Breast epithelium (tissue), 4 donors: Measurements from ENCODE around the gene PARVB. TPM values are rescaled to one million over a fixed set of nuclear protein-coding genes. Genes with fewer than 3 reads are reported as not detected.

ENCODE experiments used
- DNase-seq, 2 donors: peaks; one replicate each; pipeline ENCODE4 v3.0.0-alpha.2; 2019; ENCODE audit warnings: low spot score in 2 of 2
- H3K27ac ChIP-seq, 2 donors: fragments of 200-600 bp; sonication (generic) in 1 of 2; one replicate each; pipeline ENCODE4 v1.5.1; 2016 to 2019; ENCODE audit warnings: mild to moderate bottlenecking in 1 of 2
- H3K27me3 ChIP-seq, 2 donors: fragments of 200-600 bp; sonication (generic) in 1 of 2; one replicate each; pipeline versions ENCODE4 v1.5.1 to v1.6.0; 2017 to 2019; ENCODE audit warnings: control low read depth in 1 of 2, mild to moderate bottlenecking in 1 of 2
- H3K36me3 ChIP-seq: fragments of 200-600 bp; one replicate; pipeline ENCODE4 v1.5.1; 2019
- H3K4me1 ChIP-seq, 2 donors: fragments of 200-600 bp; sonication (generic); one replicate each; pipeline ENCODE4 v1.5.1; 2016 to 2019; ENCODE audit warnings: control low read depth in 1 of 2
- H3K4me3 ChIP-seq, 3 donors: fragments of 200-600 bp; sonication (generic); 1 replicate in 2 of 3; 2 replicates in 1 of 3; pipeline ENCODE4 v1.5.1; 2016 to 2019; ENCODE audit warnings: mild to moderate bottlenecking in 3 of 3, moderate library complexity in 2 of 3
- H3K9me3 ChIP-seq, 2 donors: fragments of 200-600 bp; sonication (generic) in 1 of 2; one replicate each; pipeline ENCODE4 v1.5.1; 2016 to 2019; ENCODE audit warnings: control low read depth in 1 of 2
- CTCF ChIP-seq, 3 donors: fragments of 450-650 bp; IDR thresholded peaks; one replicate each; pipeline ENCODE4 v1.5.1; 2016 to 2017; ENCODE audit warnings: antibody characterized with exemption in 3 of 3, mild to moderate bottlenecking in 3 of 3, moderate library complexity in 3 of 3
- POLR2A ChIP-seq: fragments of 450-650 bp; IDR thresholded peaks from one replicate; pipeline ENCODE4 v1.6.1; 2016; ENCODE audit warnings: antibody characterized with exemption, mild to moderate bottlenecking, moderate library complexity
- POLR2AphosphoS5 ChIP-seq, 3 donors: sonication (generic); formaldehyde crosslinking; IDR thresholded peaks; one replicate each; pipeline ENCODE4 v1.6.1; 2017; ENCODE audit warnings: antibody characterized with exemption in 3 of 3
- intact Hi-C: fragments of 100-400 bp; cut with DNase I; formaldehyde crosslinking; loops from one replicate; pipeline ENCODE4 v1.15.1; 2023; ENCODE audit warnings: low total_unique reads
- total RNA-seq, 3 donors: library from RNA; depleted of rRNA; stranded (reverse); fragments of >200 nt; gene quantifications; one replicate each; pipeline ENCODE4 v1.1.0, GENCODE V29; 2016

PARVB gene
- total RNA-seq, 3 donors from 2014 or later, result 12.3 to 57.6 (median 21.6) TPM

DNA sequence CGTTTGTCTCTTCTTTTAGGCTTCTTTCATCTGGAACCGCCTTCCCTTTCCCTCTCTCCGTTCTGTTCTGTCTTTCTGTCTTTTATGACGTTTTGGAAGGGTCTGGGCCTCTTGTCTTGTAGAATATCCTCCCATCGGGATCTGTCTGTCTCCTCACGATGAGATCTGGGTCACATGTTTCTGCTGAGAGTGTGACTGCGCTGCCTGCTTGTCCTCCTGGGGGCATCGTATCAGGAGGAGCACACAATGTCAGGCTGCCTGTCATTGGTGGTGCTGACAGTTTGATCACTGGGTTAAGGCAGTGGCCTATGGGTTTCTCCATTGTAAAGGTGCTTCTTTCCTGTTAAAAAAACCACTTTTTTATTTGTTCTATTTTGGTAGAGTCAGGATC is 96.2 kb downstream of the PARVB start:
- H3K27me3 ChIP-seq, result no peaks in the 10 kb centered on the region
- no peak overlapping the region for H3K27ac ChIP-seq
- no peak for TF ChIP-seq CTCF (IDR thresholded peaks at IDR 0.05)
- no peak for TF ChIP-seq POLR2AphosphoS5 (IDR thresholded peaks at IDR 0.05)
- TF ChIP-seq POLR2A, result no peak
- intact Hi-C loops, result no loop called here
- DNase-seq, result no peak
- no peaks in the 10 kb centered on the region for H3K36me3 ChIP-seq
- H3K9me3 ChIP-seq, result peaks cover 9% of the 10 kb centered on the region in 2 donors
- H3K4me1 ChIP-seq, result no peaks in the 10 kb centered on the region
- no peak overlapping the region for H3K4me3 ChIP-seq

DNA sequence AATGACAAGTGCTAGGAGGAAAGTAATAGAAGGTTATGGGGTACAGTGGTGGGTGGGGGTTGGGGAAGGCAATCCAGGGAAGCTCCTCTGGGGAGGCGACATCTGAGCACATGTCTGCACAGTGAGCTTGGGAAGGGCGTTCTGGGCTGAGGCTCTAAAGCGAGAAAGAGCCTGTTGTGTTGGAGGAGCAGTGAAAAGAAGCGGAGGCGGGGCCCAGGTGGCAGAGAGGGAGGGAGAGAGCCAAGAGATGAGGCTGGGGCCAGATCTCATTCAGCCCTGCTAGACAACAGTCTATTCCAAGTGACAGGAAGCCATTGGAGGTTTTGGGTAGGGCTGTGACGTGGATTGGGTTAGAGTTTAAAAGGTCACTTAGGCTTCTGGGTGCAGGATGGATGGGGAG is 101.3 kb downstream of the PARVB start:
- Histone ChIP-seq H3K27ac (no peak overlapping the region), H3K4me3 (no peak overlapping the region), H3K9me3 (peaks cover 21 to 25% of the 10 kb centered on the region in 2 donors), H3K4me1 (no peaks in the 10 kb centered on the region), H3K27me3 (no peaks in the 10 kb centered on the region), H3K36me3 (no peaks in the 10 kb centered on the region)
- TF ChIP-seq POLR2A (no peak), CTCF (IDR thresholded peaks at IDR 0.05) (no peak), POLR2AphosphoS5 (IDR thresholded peaks at IDR 0.05) (no peak)
- intact Hi-C loops, result no loop called here
- DNase-seq, result no peak

DNA sequence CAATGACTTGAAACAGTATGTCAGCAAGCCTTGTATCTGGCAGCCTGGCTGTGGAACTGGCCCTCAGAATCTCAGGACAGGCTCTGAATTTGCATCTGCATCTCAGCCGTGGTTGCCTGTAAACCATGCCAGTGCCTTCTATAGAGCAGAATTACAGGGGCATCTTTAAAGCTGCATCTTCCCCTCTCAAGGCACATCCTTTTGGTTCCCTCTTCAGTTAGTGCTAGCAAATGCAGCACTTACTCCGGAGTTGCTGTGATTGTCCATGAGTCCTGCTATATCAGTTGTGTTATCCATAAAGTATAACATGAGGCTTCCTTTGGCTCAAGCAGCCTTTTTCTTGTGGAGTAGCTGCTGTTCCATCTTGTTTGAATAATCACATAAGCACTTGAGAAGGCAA is 102.7 kb downstream of the PARVB start:
- H3K27ac ChIP-seq, result no peak overlapping the region
- no peaks in the 10 kb centered on the region for H3K4me1 ChIP-seq
- no peak for DNase-seq
- H3K4me3 ChIP-seq, result no peak overlapping the region
- H3K36me3 ChIP-seq, result no peaks in the 10 kb centered on the region
- peaks cover 12 to 19% of the 10 kb centered on the region in 2 donors for H3K9me3 ChIP-seq
- no peaks in the 10 kb centered on the region for H3K27me3 ChIP-seq
- intact Hi-C loops, result no loop called here
- TF ChIP-seq POLR2AphosphoS5 (IDR thresholded peaks at IDR 0.05) (no peak), CTCF (IDR thresholded peaks at IDR 0.05) (no peak), POLR2A (no peak)

- no peak overlapping the region for H3K27ac ChIP-seq
- H3K4me1 ChIP-seq, result no peaks in the 10 kb centered on the region
- DNase-seq, result no peak
- intact Hi-C loops, result no loop called here
- TF ChIP-seq POLR2AphosphoS5 (IDR thresholded peaks at IDR 0.05) (no peak), CTCF (IDR thresholded peaks at IDR 0.05) (no peak), POLR2A (no peak)
- no peak overlapping the region for H3K4me3 ChIP-seq
- peaks cover 12 to 17% of the 10 kb centered on the region in 2 donors for H3K9me3 ChIP-seq
- H3K27me3 ChIP-seq, result no peaks in the 10 kb centered on the region
- H3K36me3 ChIP-seq, result no peaks in the 10 kb centered on the region
Measured at GRCh38 chr22:44127356-44127755, 103.3 kb downstream of the PARVB start.

- H3K27ac ChIP-seq, result no peak overlapping the region
Measured at GRCh38 chr22:44128958-44129618, 105.0 kb downstream of the PARVB start.

More at GRCh38 chr22:44128958-44129618, 105.0 kb downstream of the PARVB start:
- H3K27me3 ChIP-seq, result no peaks in the 10 kb centered on the region
- H3K36me3 ChIP-seq, result no peaks in the 10 kb centered on the region
- no peak for DNase-seq
- peaks cover 12 to 17% of the 10 kb centered on the region in 2 donors for H3K9me3 ChIP-seq
- H3K4me1 ChIP-seq, result no peaks in the 10 kb centered on the region
- no peak for TF ChIP-seq CTCF (IDR thresholded peaks at IDR 0.05)
- TF ChIP-seq POLR2AphosphoS5 (IDR thresholded peaks at IDR 0.05), result no peak
- TF ChIP-seq POLR2A, result no peak
- intact Hi-C loops, result no loop called here
- no peak overlapping the region for H3K4me3 ChIP-seq
